ENCODE results near the gene ZNF598. TPM values are rescaled to one million over a fixed set of nuclear protein-coding genes. Genes with fewer than 3 reads are reported as not detected.
A peak's percentile ranks its signal among the peaks of the same experiment; 100 is the strongest.

ZNF598 gene
- total RNA-seq, 1 donor from 2014 or later, result 46.0 TPM

GRCh38 chr16:2046893-2047329 lies 37.3 kb upstream of the ZNF598 start:
- H3K27me3 Mint-ChIP-seq (ENCODE audit: low read depth, unreplicated experiment), result no peaks in the 10 kb centered on the region
- H3K27ac ChIP-seq (ENCODE audit: low read depth, low read length), result no peak overlapping the region
- H3K79me2 ChIP-seq (ENCODE audit: insufficient read depth, low read length), result peaks cover 15% of the 10 kb centered on the region
- peaks cover 6% of the 10 kb centered on the region for H3K36me3 Mint-ChIP-seq (ENCODE audit: low read depth, unreplicated experiment)
- H3K4me2 ChIP-seq (ENCODE audit: low read length), result peak overlapping the region; percentile 95
- H3K27me3 ChIP-seq (ENCODE audit: insufficient read depth, low read length), result no peaks in the 10 kb centered on the region
- DNase-seq (ENCODE audit: low read depth) (no peak), FAIRE-seq (no peak)
- H3K9me3 ChIP-seq (ENCODE audit: insufficient read depth, low read depth, low read length), result no peaks in the 10 kb centered on the region
- no peaks in the 10 kb centered on the region for H3K36me3 ChIP-seq (ENCODE audit: insufficient read depth, low read length)
- peak overlapping the region; percentile 79 for H3K9ac ChIP-seq (ENCODE audit: low read length)
- H2AFZ ChIP-seq (ENCODE audit: low read depth, low read length), result peak overlapping the region; percentile 81
- TF ChIP-seq CTCF (IDR thresholded peaks at IDR 0.05; ENCODE audit: insufficient read depth, low read depth, low read length) (no peak), EZH2 (IDR thresholded peaks at IDR 0.05; ENCODE audit: insufficient read depth, low read length) (no peak)
- H3K4me3 ChIP-seq (ENCODE audit: insufficient read depth, low read depth, low read length), result peak overlapping the region; percentile 76
- peak overlapping the region; percentile 92 for H3K4me3 Mint-ChIP-seq (ENCODE audit: unreplicated experiment)
- peaks cover 3% of the 10 kb centered on the region for H4K20me1 ChIP-seq (ENCODE audit: insufficient read depth, low read length)
- peak overlapping the region; percentile 58 for H3K27ac Mint-ChIP-seq (ENCODE audit: unreplicated experiment)
- H3K4me1 ChIP-seq (ENCODE audit: insufficient read depth, low read length), result peaks cover 13% of the 10 kb centered on the region
- no peaks in the 10 kb centered on the region for H3K9me3 Mint-ChIP-seq (ENCODE audit: unreplicated experiment)
- H3K4me1 Mint-ChIP-seq (ENCODE audit: low read depth, unreplicated experiment), result peaks cover 6% of the 10 kb centered on the region

- TF ChIP-seq EZH2 (IDR thresholded peaks at IDR 0.05; ENCODE audit: insufficient read depth, low read length) (no peak), CTCF (IDR thresholded peaks at IDR 0.05; ENCODE audit: insufficient read depth, low read depth, low read length) (no peak)
- peak overlapping the region; percentile 95 for H3K4me2 ChIP-seq (ENCODE audit: low read length)
- FAIRE-seq, result no peak
Observed at GRCh38 chr16:2045965-2046892, 36.6 kb upstream of the ZNF598 start.

GRCh38 chr16:2044541-2044940 lies 34.9 kb upstream of the ZNF598 start:
- Mint-ChIP-seq H3K4me3 (ENCODE audit: unreplicated experiment) (no peak overlapping the region), H3K27me3 (ENCODE audit: low read depth, unreplicated experiment) (no peaks in the 10 kb centered on the region), H3K4me1 (ENCODE audit: low read depth, unreplicated experiment) (peaks cover 7% of the 10 kb centered on the region), H3K9me3 (ENCODE audit: unreplicated experiment) (no peaks in the 10 kb centered on the region), H3K36me3 (ENCODE audit: low read depth, unreplicated experiment) (peaks cover 3% of the 10 kb centered on the region), H3K27ac (ENCODE audit: unreplicated experiment) (no peak overlapping the region)
- H3K27me3 ChIP-seq (ENCODE audit: insufficient read depth, low read length), result no peaks in the 10 kb centered on the region
- TF ChIP-seq EZH2 (IDR thresholded peaks at IDR 0.05; ENCODE audit: insufficient read depth, low read length) (no peak), CTCF (IDR thresholded peaks at IDR 0.05; ENCODE audit: insufficient read depth, low read depth, low read length) (no peak)
- H3K9me3 ChIP-seq (ENCODE audit: insufficient read depth, low read depth, low read length), result no peaks in the 10 kb centered on the region
- no peak for FAIRE-seq
- peaks cover 15% of the 10 kb centered on the region for H3K79me2 ChIP-seq (ENCODE audit: insufficient read depth, low read length)
- no peak overlapping the region for H3K9ac ChIP-seq (ENCODE audit: low read length)
- peaks cover 33% of the 10 kb centered on the region for H3K4me1 ChIP-seq (ENCODE audit: insufficient read depth, low read length)
- no peak overlapping the region for H3K4me3 ChIP-seq (ENCODE audit: insufficient read depth, low read depth, low read length)
- peaks cover 3% of the 10 kb centered on the region for H4K20me1 ChIP-seq (ENCODE audit: insufficient read depth, low read length)
- H3K36me3 ChIP-seq (ENCODE audit: insufficient read depth, low read length), result no peaks in the 10 kb centered on the region
- H3K27ac ChIP-seq (ENCODE audit: low read depth, low read length), result no peak overlapping the region
- no peak for DNase-seq (ENCODE audit: low read depth)
- H3K4me2 ChIP-seq (ENCODE audit: low read length), result no peak overlapping the region
- H2AFZ ChIP-seq (ENCODE audit: low read depth, low read length), result no peak overlapping the region

More at GRCh38 chr16:2045965-2046892, 36.6 kb upstream of the ZNF598 start:
- Mint-ChIP-seq H3K36me3 (ENCODE audit: low read depth, unreplicated experiment) (peaks cover 3% of the 10 kb centered on the region), H3K27ac (ENCODE audit: unreplicated experiment) (no peak overlapping the region), H3K27me3 (ENCODE audit: low read depth, unreplicated experiment) (no peaks in the 10 kb centered on the region), H3K9me3 (ENCODE audit: unreplicated experiment) (no peaks in the 10 kb centered on the region), H3K4me3 (ENCODE audit: unreplicated experiment) (peak overlapping the region; percentile 92), H3K4me1 (ENCODE audit: low read depth, unreplicated experiment) (peaks cover 6% of the 10 kb centered on the region)
- H3K27ac ChIP-seq (ENCODE audit: low read depth, low read length), result no peak overlapping the region
- H4K20me1 ChIP-seq (ENCODE audit: insufficient read depth, low read length), result peaks cover 3% of the 10 kb centered on the region
- peaks cover 17% of the 10 kb centered on the region for H3K4me1 ChIP-seq (ENCODE audit: insufficient read depth, low read length)
- H3K27me3 ChIP-seq (ENCODE audit: insufficient read depth, low read length), result no peaks in the 10 kb centered on the region
- no peak overlapping the region for H3K4me3 ChIP-seq (ENCODE audit: insufficient read depth, low read depth, low read length)
- H3K9me3 ChIP-seq (ENCODE audit: insufficient read depth, low read depth, low read length), result no peaks in the 10 kb centered on the region
- DNase-seq (ENCODE audit: low read depth), result no peak
- H3K36me3 ChIP-seq (ENCODE audit: insufficient read depth, low read length), result no peaks in the 10 kb centered on the region
- no peak overlapping the region for H3K9ac ChIP-seq (ENCODE audit: low read length)
- H2AFZ ChIP-seq (ENCODE audit: low read depth, low read length), result no peak overlapping the region
- H3K79me2 ChIP-seq (ENCODE audit: insufficient read depth, low read length), result peaks cover 15% of the 10 kb centered on the region

Measured in astrocyte (in vitro differentiated cells and primary cell).